T47D (cell line): ENCODE data around the gene TNRC18.
A peak's percentile ranks its signal among the peaks of the same experiment; 100 is the strongest.

Experiments
- DNase-seq, 2 experiments: peaks; one replicate each; pipeline versions ENCODE4 v3.0.0 to v3.0.0-alpha.2; 2011 to 2012; ENCODE audit warnings: low read depth in 1 of 2, low spot score in 1 of 2
- JUND ChIP-seq: IDR thresholded peaks from 2 replicates; pipeline ENCODE4 v1.6.1; 2012; ENCODE audit warnings: low read depth
- in situ Hi-C: cut with HindIII; loops from 2 replicates; pipeline ENCODE4 v1.10.0; 2016; ENCODE audit warnings: low sequenced_read_pairs, low pct_unique_long_range_greater_than_20kb

TNRC18 gene

GRCh38 chr7:5420881-5421713 lies 2.5 kb downstream of the TNRC18 start:
- TF ChIP-seq JUND, result no peak
- DNase-seq, result no peak
- in situ Hi-C loops, result no loop called here

DNA sequence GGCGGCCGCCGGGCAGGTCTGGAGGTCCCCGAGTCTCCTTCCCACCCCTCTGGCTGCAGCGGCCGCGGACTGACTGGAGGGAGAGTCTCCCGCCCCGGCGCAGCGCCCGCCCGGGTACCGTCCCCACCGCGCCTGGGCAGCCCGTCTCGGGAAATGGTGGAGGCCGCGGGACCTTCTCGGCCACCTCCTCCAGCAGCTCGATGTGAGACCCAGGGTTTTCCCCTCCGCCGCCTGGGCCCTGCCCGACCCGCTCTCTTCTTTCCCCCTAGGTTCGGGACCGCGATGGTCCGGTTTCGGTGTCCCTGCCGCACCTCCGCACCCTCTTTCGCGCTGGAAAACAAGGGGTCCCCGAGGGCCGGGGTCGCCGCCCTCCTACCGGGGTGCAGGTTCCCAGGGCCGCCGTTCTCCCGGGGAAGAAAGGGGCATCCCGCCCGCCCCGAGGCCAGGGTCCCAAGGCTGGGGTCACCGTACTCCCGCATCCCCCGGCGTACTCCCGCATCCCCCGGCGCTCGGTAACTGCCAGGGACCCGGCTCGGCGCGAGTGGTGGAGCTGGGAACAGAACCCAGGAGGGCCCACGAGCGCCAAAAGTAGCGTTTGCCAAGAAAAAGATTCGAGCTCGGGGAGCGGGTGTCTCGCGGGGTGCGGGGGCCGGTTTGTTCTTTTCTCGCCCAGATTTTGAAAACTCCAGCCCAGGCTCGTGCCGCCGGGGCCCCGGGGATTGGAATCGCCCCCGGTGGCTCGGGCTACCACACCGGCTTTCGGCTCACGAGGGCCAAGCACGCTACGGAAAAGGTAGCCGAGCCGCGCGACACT lies 3.4 kb downstream of the TNRC18 start:
- in situ Hi-C loops, result no loop called here
- no peak for TF ChIP-seq JUND
- DNase-seq, result no peak

DNA sequence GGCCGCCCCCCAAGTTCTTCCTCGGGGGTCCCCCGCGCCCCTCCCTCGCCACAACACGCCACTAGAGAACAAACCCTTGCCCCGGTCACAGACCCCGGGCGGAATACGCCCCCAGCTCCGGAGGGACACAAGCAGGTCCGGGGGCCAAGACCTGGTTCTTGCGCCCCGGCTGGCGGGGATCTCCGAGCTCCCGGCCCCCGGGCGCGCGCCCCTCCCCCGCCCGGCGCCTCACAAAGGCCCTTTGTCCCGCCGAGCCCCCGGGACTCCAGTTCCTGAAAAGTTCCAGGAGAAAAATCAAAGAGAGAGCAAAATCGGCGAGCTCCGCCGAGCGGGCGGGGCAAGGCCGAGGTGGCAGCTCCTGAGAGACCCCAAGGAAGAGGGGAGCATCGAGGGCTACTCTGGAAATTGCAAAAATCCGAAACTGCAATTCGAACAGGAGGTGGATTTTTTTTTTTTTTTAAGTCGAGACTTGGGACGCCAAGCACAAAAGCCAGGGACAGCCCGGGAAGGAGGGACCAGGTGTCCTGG lies 4.0 kb downstream of the TNRC18 start:
- DNase-seq, result peak in 1 of 2 experiments; percentile 46

GRCh38 chr7:5418285-5418582 lies 5.4 kb downstream of the TNRC18 start:
- no peak for DNase-seq
- in situ Hi-C loops, result no loop called here
- no peak for TF ChIP-seq JUND

More for the DNA sequence above, 4.0 kb downstream of the TNRC18 start:
- TF ChIP-seq JUND, result no peak
- in situ Hi-C loops, result no loop called here

GRCh38 chr7:5417106-5418071 lies 6.2 kb downstream of the TNRC18 start:
- in situ Hi-C loops, result no loop called here
- DNase-seq, result peak in 1 of 2 experiments; percentile 97
- TF ChIP-seq JUND, result peak; percentile 90

GRCh38 chr7:5414916-5415315 lies 8.7 kb downstream of the TNRC18 start:
- DNase-seq, result no peak
- in situ Hi-C loops, result no loop called here
- no peak for TF ChIP-seq JUND

DNA sequence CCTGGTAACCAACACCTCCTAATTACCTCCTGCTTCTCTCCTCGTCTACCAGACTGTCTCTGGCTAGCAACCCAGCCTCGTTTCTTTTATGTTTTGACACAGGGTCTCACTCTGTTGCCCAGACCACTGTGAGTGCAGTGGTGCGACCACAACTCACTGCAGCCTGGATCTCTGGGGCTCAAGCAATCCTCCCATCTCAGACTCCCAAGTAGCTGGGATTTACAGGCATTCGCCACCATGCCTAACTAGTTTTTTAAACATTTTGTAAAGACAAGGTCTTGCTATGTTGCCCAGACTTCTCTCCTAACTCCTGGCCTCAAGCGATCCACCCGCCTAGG lies 10.2 kb downstream of the TNRC18 start:
- no peak for DNase-seq
- TF ChIP-seq JUND, result no peak
- in situ Hi-C loops, result no loop called here

DNA sequence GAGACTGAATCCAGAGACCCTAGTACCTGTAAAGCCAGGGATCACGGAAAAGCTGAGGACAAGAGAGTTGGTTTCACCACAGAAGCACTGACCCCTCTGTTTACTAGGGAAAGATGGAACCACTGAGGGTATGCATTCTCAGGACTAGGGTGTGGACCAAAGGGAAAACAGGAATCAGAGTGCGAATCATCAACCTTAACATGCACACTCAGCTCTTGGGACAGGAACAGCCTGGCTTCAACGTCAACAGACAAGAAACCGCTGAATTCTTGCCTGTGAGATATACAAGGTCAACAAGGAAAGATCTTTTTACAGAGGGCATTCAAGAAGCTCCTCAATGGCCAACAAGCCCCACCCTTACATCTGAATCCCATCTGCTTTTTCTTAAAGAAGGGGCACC lies 14.9 kb downstream of the TNRC18 start:
- DNase-seq, result no peak
- in situ Hi-C loops, result no loop called here

GRCh38 chr7:5406957-5407945 lies 16.4 kb downstream of the TNRC18 start:
- no peak for DNase-seq
- TF ChIP-seq JUND, result no peak
- in situ Hi-C loops, result no loop called here

More for the DNA sequence above, 14.9 kb downstream of the TNRC18 start:
- TF ChIP-seq JUND, result no peak

GRCh38 chr7:5404421-5404826 lies 19.2 kb downstream of the TNRC18 start:
- TF ChIP-seq JUND, result no peak
- in situ Hi-C loops, result no loop called here
- DNase-seq, result no peak

DNA sequence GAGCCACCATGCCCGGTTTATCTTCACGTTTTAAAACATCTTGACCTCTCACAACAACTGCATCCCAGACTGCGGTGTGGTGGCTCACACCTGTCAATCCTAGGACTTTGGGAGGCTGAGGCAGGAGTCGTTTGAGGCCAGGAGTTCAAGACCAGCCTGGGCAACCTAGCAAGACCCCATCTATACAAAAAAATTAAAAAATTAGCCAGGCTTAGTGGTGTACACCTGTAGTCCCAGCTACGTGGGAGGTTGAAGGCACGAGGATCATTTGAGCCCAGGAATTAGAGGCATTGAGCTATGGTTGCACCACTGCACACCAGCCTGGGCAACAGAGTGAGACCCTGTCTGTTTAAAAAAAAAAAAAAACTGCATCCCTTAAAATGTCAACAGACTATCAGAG lies 20.2 kb downstream of the TNRC18 start:
- in situ Hi-C loops, result no loop called here
- TF ChIP-seq JUND, result no peak

GRCh38 chr7:5397736-5398135 lies 25.9 kb downstream of the TNRC18 start:
- in situ Hi-C loops, result no loop called here
- TF ChIP-seq JUND, result no peak
- DNase-seq, result no peak

More for the DNA sequence above, 20.2 kb downstream of the TNRC18 start:
- DNase-seq, result no peak
